Esophagus (tissue), 2 donors: ENCODE data around the gene WIPF3. TPM values are rescaled to one million over a fixed set of nuclear protein-coding genes. Genes with fewer than 3 reads are reported as not detected.

Source experiments
- H3K27ac ChIP-seq, 2 donors: one replicate each; pipeline ENCODE4 v1.5.1; 2013; ENCODE audit warnings: low read depth in 2 of 2, mild to moderate bottlenecking in 2 of 2, inconsistent platforms in 1 of 2, low read length in 1 of 2, moderate library complexity in 1 of 2
- H3K27me3 ChIP-seq, 2 donors: one replicate each; pipeline ENCODE4 v1.6.1; 2013; ENCODE audit warnings: low read length in 2 of 2, control low read depth in 1 of 2, mild to moderate bottlenecking in 1 of 2; ENCODE audit not compliant: insufficient read depth in 2 of 2, control insufficient read depth in 1 of 2
- H3K36me3 ChIP-seq, 2 donors: one replicate each; pipeline ENCODE4 v1.6.1; 2013; ENCODE audit warnings: low read length in 1 of 2; ENCODE audit not compliant: control insufficient read depth in 2 of 2, insufficient read depth in 2 of 2
- H3K4me1 ChIP-seq, 2 donors: one replicate each; pipeline ENCODE4 v1.6.1; 2013; ENCODE audit warnings: low read length in 1 of 2; ENCODE audit not compliant: control insufficient read depth in 2 of 2, insufficient read depth in 2 of 2
- H3K4me3 ChIP-seq, 2 donors: one replicate each; pipeline ENCODE4 v1.5.1; 2013; ENCODE audit warnings: low read length in 2 of 2, mild to moderate bottlenecking in 2 of 2, low read depth in 1 of 2, moderate library complexity in 1 of 2
- H3K9me3 ChIP-seq, 2 donors: one replicate each; pipeline ENCODE4 v1.6.1; 2013; ENCODE audit warnings: mild to moderate bottlenecking in 2 of 2, low read depth in 1 of 2, low read length in 1 of 2, moderate library complexity in 1 of 2; ENCODE audit not compliant: control insufficient read depth in 2 of 2, insufficient read depth in 1 of 2
- whole genome bisulfite sequencing, 2 donors: extraction: QIAGEN DNeasy Blood & Tissue Kit; methylation state at CpG; one replicate each; pipeline ENCODE4 v1.1.7; 2013; 5-methylcytosine and 5-hydroxymethylcytosine counted together
- polyA plus RNA-seq, 2 donors: library from polyadenylated mRNA; stranded (reverse); fragments of 200-250 nt; gene quantifications; one replicate each; pipeline ENCODE4 v1.2.3, GENCODE V29; 2013
- donor health status: healthy with polysubstance abuse.
- donor health status: Bipolar disorder and iron deficiency.

The WIPF3 gene
- polyA plus RNA-seq, 2 donors: 0.56 to 1.2 TPM

GRCh38 chr7:29793507-29793906 lies 12.8 kb upstream of the WIPF3 start:
- Histone ChIP-seq H3K27me3 (no peaks in the 10 kb centered on the region), H3K36me3 (no peaks in the 10 kb centered on the region), H3K9me3 (no peaks in the 10 kb centered on the region), H3K4me3 (no peak overlapping the region), H3K27ac (no peak overlapping the region), H3K4me1 (no peaks in the 10 kb centered on the region)
- WGBS, 2 donors: 53 to 69% methylated on average over 2 of the region's 2 CpGs

GRCh38 chr7:29794959-29795629 lies 11.2 kb upstream of the WIPF3 start:
- H3K36me3 ChIP-seq: no peaks in the 10 kb centered on the region
- no peak overlapping the region for H3K4me3 ChIP-seq
- no peak overlapping the region for H3K27ac ChIP-seq
- 65% methylated on average over 6 of the region's 6 CpGs for WGBS, 2 donors
- no peaks in the 10 kb centered on the region for H3K27me3 ChIP-seq
- no peaks in the 10 kb centered on the region for H3K4me1 ChIP-seq
- no peaks in the 10 kb centered on the region for H3K9me3 ChIP-seq

GRCh38 chr7:29795696-29796580 lies 10.4 kb upstream of the WIPF3 start:
- no peaks in the 10 kb centered on the region for H3K36me3 ChIP-seq
- 33 to 50% methylated on average over 2 of the region's 2 CpGs for WGBS, 2 donors

GRCh38 chr7:29797112-29797944 lies 9.0 kb upstream of the WIPF3 start:
- Histone ChIP-seq H3K9me3 (no peaks in the 10 kb centered on the region), H3K36me3 (no peaks in the 10 kb centered on the region), H3K27me3 (no peaks in the 10 kb centered on the region), H3K4me1 (no peaks in the 10 kb centered on the region), H3K4me3 (no peak overlapping the region), H3K27ac (no peak overlapping the region)
- WGBS, 2 donors: 79 to 84% methylated on average over 7 of the region's 7 CpGs

More at GRCh38 chr7:29795696-29796580, 10.4 kb upstream of the WIPF3 start:
- no peaks in the 10 kb centered on the region for H3K9me3 ChIP-seq
- H3K27me3 ChIP-seq: no peaks in the 10 kb centered on the region
- no peak overlapping the region for H3K4me3 ChIP-seq
- H3K27ac ChIP-seq: no peak overlapping the region
- H3K4me1 ChIP-seq: no peaks in the 10 kb centered on the region

GRCh38 chr7:29798422-29798821 lies 7.9 kb upstream of the WIPF3 start:
- Histone ChIP-seq H3K36me3 (no peaks in the 10 kb centered on the region), H3K4me3 (no peak overlapping the region), H3K4me1 (no peaks in the 10 kb centered on the region), H3K27me3 (no peaks in the 10 kb centered on the region), H3K27ac (no peak overlapping the region), H3K9me3 (no peaks in the 10 kb centered on the region)
- 70 to 76% methylated on average over 5 of the region's 5 CpGs for WGBS, 2 donors

GRCh38 chr7:29801929-29802328 lies 4.4 kb upstream of the WIPF3 start:
- 60 to 68% methylated on average over 1 of the region's 1 CpG for WGBS, 2 donors
- Histone ChIP-seq H3K9me3 (no peaks in the 10 kb centered on the region), H3K4me3 (no peak overlapping the region), H3K27me3 (peaks cover 0 to 4% of the 10 kb centered on the region in 2 donors), H3K36me3 (no peaks in the 10 kb centered on the region), H3K4me1 (peaks cover 4 to 6% of the 10 kb centered on the region in 2 donors), H3K27ac (no peak overlapping the region)

GRCh38 chr7:29805031-29805430 lies 1.3 kb upstream of the WIPF3 start:
- Histone ChIP-seq H3K4me1 (peaks cover 5 to 10% of the 10 kb centered on the region in 2 donors), H3K9me3 (no peaks in the 10 kb centered on the region), H3K27me3 (peaks cover 0 to 10% of the 10 kb centered on the region in 2 donors), H3K36me3 (no peaks in the 10 kb centered on the region), H3K27ac (no peak overlapping the region), H3K4me3 (no peak overlapping the region)
- WGBS, 2 donors: 76 to 81% methylated on average over 7 of the region's 7 CpGs

GRCh38 chr7:29805886-29806207 lies 461 bp upstream of the WIPF3 start:
- H3K4me3 ChIP-seq: peak overlapping the region in 1 of 2 donors; percentile 46
- 68% methylated on average over 12 of the region's 12 CpGs for WGBS, 2 donors

GRCh38 chr7:29806995-29807841 lies 910 bp downstream of the WIPF3 start:
- H3K27ac ChIP-seq: no peak overlapping the region
- 8% methylated on average over 38 to 43 of the region's 43 CpGs for WGBS, 2 donors
- H3K27me3 ChIP-seq: peaks cover 0 to 10% of the 10 kb centered on the region in 2 donors
- peaks cover 5 to 10% of the 10 kb centered on the region in 2 donors for H3K4me1 ChIP-seq
- H3K4me3 ChIP-seq: peak overlapping the region; percentile 35 to 46
- no peaks in the 10 kb centered on the region for H3K9me3 ChIP-seq
- H3K36me3 ChIP-seq: no peaks in the 10 kb centered on the region

More at GRCh38 chr7:29805886-29806207, 461 bp upstream of the WIPF3 start:
- Histone ChIP-seq H3K36me3 (no peaks in the 10 kb centered on the region), H3K4me1 (peaks cover 5 to 10% of the 10 kb centered on the region in 2 donors), H3K27me3 (peaks cover 0 to 10% of the 10 kb centered on the region in 2 donors), H3K27ac (no peak overlapping the region), H3K9me3 (no peaks in the 10 kb centered on the region)
